CD4-positive, alpha-beta T cell treated with Interleukin-12 subunit alpha and Interleukin-12 subunit beta, for 1 hour (primary cell): ENCODE results near the gene EMX1.
"Not testable (repeated sequence)": the region's sequence is repeated elsewhere in the genome, so short reads cannot be mapped to it uniquely, and the experiment has no call there.

Experiments used
- DNase-seq: peaks from one replicate; pipeline ENCODE4 v3.0.0-alpha.2; 2020

EMX1 gene

DNA sequence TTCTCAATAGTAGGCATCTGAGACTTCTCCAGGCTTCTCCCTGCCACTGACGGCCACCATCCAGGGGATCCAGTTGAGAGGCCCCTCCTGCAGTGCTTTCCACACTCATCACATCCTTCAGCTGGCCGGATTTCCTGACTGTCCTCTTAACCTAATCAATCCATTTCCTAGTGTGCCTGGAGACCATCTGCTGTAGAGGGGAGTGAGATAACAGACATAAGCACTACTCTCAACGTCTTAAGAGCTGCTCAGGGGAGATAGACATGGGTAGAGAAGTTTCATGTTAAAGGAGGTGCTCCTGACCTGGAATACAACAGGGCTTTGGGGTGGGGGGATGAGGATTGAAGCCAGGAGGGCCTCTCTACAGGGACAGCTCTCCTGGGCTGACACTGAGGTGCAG lies 15.9 kb upstream of the EMX1 start:
- DNase-seq, result no peak

DNA sequence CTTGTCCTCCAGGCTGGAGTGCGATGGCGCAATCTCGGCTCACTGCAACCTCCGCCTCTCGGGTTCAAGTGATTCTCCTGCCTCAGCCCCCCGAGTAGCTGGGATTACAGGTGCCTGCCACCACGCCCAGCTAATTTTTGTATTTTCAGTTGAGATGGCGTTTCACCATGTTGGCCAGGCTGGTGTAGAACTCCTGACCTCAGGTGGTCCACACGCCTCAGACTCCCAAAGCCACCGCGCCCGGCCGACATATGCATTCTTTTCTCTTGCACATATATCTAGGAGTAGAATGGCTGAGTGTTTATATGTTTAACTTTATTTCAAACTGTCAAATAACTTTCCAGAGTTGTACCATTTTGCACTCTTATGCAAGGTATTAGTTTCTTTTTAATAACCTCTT lies 9.9 kb upstream of the EMX1 start:
- DNase-seq, result not testable (repeated sequence)

DNA sequence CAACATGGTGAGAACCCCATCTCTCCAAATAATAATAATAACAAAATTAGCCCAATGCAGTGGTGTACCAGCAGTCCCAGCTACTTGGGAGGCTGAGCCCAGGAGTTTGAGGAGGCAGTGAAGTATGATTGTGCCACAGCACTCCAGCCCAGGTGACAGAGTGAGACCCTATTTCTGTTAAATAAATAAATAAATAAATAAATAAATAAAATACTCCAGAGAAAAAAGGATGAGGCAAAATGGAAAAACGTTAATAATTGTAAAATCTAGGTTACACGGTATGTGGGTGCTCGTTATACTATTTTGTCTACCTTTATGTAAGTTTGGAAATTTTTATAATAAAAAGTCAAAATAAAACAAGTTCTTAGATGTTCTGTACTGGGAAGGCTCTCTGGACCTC lies 8.6 kb upstream of the EMX1 start:
- no peak for DNase-seq

DNA sequence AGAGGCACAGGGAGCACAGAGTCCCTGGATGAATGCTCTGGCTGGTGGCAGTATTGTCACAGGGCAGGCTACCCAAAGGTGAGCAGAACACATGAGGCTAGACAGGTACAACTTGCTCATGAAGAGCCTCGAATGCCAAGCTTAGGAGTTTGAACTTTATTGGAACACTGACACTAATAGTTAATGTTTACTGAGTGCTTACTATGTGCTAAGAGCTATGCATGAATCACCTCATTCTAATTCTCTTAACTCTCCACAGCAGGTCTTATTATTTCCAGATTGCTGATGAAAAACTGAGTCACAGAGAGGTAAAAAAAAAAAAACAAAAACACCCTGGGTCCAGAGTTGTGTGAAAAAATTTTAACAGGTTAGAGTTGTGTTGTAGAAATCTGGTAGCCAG lies 6.1 kb upstream of the EMX1 start:
- DNase-seq, result no peak

DNA sequence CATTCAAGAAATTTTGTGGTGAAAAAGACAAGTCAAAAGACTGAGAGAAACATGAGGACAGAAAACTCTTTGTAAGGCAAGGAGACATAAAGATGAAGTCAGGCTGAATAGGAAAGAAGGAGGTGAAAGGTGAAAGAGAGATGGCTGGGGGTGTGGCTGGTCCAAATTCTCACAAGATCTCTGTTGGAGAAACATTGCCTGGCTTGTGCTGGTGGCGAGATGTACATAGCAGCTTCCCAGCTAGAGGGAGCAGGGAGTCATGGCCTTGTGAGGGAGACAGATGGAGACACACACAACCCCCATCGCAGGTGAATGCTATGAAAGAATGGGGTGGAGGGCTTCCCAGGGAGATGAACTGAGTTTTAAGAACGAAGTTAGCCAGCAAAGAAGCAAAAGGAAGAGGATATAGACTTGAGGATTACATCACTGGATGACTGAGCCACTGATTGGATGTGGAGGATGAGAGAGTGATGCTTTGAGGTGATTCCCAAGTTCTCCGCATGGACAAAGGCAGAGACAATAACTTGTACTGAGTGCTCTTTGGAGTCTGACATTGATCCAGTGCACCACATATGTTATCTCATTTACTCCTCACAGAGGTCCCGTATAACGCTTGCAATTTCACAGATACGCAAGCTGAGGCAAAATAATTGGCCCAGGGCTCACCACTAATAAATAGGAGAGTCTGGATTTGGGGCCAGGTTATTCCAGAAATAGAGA lies 3.7 kb upstream of the EMX1 start:
- DNase-seq, result no peak

DNA sequence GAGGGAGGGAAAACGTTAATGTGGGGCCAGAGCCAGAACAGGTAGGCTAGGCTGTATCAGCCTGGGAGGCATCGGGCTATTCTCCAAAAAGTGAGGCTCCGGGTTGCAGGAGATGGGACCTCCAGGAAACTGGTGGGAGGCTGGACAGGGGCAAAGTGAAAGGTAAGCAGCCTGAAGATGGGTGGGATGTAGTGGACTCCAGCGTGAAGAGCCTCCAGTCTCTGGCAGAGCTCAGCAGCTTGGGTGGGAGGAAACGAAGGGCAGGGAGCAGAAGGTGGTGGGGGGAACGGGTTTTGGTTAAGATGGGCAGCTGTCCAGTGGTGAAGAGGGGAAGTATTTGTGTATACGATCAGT lies 3.1 kb upstream of the EMX1 start:
- DNase-seq, result no peak

DNA sequence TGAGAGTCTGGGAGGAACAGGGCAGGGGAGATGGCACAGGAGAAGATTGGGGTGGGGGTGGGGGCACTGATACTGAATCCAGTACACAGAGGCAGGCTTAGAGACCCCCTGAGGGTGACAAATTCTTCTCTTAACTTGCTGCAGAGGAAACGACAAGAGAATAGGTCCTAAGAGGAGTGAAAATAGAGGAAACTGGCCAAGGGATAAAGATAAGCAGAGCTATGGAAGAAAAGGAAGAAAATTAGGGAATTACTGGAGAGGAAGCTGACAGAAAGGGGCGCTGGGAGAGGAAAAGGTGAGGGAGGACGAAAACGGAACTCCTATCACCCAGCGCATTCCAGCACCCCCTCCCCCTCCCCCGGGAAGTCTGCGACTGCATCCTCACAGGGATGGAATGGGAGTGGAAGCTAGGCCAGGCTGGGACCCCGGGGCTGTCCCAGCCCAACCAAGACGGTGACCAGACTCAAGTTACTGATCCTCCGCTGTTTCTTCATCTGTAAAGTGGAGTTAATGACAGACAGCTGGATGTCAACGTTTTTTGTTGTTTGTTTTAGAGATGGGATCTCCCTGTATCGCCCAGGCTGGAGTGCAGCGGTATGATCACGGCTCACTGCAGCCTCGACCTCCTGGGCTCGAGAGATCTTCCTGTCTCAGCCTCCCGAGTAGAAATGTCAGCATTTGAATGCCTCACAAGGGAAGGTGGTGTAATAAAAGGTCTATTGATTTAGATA lies 2.6 kb upstream of the EMX1 start:
- DNase-seq, result no peak

DNA sequence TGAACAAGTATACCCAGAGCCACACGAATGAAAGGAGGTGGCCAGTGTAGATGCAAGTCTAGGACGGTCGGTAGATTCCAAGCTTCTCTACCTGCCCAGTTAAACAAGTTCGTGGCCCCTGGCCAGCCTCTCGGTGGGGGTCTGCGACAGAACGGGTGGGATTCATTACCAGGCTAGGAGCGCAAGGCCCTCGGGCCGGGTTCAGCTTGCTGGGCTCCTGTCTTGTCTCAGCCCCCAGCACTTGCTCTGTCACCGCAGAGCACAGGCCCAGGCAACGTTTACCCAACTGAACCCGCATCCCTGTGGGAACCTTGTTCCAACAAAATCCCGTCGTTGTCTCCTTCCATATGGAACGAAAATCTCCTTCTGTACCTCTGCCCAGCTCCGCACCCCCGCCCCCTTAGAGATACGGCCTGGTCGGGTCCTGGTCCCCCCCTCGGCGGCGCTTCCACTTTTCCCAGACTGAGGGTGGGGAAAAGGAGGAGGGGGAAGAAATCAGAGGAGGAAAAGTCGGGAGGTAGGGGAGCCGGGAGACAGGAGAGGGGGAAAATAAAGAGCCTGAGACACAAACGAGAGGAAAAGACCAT lies 1.9 kb upstream of the EMX1 start:
- no peak for DNase-seq

DNA sequence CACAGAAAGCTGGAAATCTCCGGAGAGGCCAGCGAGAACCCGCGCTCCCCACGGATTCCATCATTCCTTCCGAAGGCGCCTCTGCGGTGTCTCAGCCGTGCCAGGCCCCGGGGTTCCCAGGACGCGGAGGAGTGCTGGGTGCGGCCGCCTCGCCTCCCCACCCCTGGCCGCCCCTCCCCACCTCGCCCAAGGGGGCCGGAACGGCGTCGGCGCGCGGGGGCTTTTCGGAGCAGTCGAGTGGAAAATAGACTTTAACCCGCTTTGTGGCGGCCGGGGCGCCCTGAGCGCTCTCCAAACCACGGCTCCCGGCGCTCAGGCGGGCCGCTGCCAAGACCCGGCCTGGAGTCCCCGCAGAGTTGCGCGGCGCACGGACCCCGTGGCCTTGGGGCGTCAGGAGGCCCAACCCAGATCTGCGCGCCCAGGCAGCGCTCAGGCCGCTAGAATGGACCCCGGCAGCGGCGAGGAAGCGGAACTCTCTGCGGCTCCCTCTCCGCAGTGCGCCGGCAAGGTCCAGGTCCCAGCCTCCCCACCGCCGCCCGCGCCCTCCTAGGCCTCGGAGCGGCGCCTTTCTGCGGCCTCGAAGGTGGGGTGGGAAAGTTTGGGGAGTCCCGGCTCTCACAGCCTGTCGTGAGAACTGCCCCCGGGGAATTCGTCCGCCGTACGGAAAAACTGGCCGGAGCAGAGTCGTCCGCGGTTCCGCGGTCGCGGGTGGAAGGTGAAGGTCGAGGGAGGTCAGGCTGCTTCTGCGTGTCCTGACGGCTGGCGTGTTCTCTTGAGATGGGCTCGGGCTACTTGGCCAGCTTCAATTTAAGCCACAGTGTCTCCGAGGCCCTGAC lies 1.2 kb upstream of the EMX1 start:
- DNase-seq, result peak; percentile 37

DNA sequence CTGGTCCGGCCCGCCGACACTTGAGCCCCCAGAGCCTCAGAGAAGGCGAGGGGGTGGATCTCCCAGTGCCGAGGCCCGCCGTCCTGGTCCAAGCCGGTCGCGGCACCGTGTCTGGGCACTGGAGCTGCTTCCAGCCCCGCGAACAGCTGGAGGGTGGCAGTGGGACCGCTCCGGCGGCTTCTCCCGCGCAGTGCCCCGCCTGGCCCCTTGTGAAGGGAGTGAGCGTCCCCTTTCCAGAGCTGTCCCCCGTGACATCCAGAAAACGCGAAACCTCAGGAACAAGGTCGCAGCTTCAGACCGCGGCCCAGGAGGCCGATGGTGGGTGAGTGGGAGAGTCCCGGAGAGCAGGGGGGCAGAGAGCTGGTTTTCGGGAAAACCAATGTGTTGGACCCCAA lies 579 bp upstream of the EMX1 start:
- DNase-seq, result no peak

DNA sequence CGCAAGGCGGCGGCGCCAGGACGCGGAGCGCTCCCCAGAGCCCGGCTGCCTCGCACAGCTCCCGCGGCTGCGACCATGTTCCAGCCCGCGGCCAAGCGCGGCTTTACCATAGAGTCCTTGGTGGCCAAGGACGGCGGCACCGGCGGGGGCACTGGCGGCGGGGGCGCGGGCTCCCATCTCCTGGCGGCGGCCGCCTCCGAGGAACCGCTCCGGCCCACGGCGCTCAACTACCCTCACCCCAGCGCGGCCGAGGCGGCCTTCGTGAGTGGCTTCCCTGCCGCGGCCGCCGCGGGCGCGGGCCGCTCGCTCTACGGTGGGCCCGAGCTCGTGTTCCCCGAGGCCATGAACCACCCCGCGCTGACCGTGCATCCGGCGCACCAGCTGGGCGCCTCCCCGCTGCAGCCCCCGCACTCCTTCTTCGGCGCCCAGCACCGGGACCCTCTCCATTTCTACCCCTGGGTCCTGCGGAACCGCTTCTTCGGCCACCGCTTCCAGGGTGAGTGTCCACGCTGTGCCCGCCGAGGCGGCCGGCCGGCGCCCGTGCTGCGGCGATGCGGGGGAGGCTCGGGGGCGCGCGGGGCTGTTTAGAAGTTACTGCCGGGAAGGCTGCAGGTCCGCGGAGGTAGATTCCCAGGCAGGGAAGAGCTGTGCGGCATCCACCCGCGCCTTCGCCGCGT lies 696 bp downstream of the EMX1 start:
- DNase-seq, result no peak

DNA sequence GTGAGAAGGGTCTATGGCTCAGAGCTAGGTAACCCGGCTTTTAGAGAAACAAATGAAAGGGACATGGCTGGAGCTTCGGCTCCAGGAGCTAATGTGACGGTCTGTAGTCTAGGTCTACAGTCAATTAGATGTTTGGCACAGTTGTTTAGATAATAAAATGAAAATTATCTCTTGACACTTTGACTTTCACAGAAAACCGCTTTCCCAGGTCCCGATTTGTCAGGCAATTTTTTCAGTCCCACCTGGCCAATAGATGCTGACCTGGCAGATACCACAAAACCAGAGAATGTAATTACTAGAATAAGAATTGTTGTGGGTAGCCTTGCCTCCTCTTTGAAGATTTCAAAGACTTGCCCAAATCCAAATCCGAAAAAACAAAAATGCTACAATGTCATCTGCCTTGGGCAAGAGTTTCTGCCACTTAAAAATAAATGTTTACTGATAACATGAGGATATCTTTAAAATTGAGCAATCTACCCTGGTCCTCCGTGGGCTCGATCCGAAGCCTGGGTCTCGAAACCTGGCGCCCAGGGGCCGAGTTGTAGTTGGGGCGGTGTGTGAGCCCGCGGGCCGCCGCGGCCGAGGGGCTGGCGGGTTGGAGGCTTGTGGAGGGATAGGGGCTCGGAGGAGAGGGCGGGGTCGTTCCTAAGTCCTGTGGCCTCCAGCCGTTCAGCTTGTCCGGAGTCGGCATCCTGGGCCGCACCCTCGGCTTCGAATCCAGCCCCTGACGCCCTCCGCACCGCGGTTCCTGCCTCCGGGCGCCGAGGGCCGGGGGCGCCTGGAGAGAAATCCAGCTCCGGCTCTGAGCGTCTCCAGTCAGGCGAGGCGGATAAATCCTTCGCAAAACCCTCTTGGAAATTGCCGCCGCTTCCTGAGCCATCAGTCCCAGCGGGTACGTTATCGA lies 2.3 kb downstream of the EMX1 start:
- no peak for DNase-seq

DNA sequence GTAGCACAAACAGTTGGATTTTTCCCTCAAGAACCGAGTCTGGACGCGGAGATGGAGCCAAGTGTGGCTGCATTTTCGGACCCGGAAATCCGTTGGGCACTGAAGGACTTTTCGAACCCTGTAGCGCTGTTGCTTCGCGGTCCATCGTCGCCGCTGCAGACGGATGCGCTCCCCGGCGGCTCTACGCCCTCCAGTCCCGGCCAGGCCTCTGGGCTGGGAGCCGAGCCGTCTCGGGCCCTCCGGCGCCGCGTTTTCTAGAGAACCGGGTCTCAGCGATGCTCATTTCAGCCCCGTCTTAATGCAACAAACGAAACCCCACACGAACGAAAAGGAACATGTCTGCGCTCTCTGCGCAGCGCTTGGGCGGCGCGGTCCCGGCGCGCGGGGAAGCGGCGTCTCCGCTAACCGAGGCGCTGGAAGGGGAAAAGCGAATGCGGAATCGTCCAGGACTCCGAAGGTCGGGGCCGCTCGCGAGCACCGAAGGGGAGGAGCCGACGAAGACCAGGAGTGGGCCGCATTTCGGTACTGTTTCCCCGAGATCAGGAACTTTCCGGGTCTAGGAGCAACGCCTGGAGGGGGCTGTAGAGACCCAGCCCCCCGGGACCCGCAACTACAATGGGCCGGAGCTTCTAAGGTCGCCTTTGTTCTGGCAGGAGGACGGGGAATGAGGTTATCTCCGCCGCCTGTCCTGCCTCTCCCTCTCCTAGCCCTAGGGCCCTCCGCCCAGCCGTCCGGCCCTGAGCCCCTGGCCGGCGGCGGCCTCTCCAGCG lies 3.2 kb downstream of the EMX1 start:
- no peak for DNase-seq

DNA sequence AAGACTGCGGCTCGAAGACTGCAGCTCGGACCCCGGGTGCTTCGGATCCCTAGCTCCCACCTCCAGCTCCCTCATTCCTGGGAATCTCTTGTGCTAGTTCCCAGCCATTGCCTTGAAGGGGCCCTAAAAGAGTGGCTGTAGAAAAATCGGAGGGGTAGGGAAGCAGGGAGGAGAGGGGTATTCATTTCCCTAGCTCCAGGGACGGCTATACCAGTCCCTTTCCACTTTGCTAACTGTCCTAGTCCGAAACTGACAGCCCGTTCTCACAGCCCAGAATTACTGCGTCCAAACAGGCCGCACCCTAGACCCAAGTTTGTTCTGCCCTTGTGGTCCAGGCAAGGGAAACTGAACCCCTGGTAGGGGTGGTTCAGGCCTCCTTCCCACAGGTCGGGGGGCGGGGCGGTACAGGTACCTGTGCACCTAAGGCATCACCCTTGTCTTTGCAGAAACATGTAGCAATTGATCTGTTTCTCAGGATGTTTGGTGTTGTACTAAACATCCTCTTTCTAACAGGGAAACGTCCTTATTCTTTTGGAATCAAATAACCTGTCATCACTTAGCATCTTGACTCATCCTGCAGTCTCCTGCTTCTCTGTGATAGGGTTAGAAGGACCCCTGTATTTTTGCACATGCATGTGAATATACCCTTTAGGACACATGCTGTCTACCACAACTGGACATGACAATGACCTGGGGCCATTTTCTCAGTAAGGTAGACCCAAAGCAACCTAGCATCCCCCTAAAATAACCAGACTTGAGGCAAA lies 4.0 kb downstream of the EMX1 start:
- DNase-seq, result no peak

DNA sequence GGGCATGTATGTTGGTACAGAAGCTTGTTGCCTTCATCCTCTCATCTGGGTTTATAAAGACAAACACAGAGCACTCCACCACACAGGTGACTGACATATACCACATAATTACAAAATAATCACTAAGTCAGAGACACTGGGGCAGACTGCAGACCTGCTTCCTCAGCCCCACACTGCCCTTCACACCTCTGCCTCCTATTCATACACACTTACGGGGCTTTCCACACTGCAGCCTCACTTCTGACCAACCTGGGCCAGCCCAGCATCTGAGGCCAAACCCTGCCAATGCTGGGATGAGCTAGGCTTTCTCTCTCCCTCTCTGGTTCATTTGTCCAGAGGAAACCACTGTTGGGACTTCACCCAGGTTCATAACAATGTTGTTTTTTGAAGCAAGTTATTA lies 4.5 kb downstream of the EMX1 start:
- DNase-seq, result no peak

DNA sequence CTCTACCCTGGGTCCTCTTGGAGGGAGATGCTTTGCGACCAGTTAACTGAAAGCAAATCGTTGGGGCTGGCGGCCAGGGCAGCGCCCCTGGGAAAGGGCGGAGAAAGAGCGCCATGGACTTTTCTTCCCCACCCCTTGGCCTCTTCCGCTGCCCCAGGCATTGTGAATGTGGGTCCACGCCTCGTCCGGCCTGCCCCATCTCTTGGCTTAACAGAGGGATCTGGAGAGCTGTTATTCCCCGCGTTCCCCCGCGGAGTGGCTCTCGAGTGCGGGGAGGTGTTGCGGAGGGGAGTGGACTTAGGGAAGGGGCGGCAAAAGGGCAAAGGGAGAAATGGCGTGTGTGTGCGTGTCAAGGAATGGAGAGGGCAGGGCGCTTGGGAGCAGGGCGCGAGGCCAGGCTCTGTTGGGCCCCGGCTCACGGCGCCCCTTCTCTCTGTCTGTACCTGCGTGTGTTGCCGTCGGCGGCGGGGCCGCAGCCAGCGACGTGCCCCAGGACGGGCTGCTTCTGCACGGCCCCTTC lies 6.6 kb downstream of the EMX1 start:
- DNase-seq, result no peak

DNA sequence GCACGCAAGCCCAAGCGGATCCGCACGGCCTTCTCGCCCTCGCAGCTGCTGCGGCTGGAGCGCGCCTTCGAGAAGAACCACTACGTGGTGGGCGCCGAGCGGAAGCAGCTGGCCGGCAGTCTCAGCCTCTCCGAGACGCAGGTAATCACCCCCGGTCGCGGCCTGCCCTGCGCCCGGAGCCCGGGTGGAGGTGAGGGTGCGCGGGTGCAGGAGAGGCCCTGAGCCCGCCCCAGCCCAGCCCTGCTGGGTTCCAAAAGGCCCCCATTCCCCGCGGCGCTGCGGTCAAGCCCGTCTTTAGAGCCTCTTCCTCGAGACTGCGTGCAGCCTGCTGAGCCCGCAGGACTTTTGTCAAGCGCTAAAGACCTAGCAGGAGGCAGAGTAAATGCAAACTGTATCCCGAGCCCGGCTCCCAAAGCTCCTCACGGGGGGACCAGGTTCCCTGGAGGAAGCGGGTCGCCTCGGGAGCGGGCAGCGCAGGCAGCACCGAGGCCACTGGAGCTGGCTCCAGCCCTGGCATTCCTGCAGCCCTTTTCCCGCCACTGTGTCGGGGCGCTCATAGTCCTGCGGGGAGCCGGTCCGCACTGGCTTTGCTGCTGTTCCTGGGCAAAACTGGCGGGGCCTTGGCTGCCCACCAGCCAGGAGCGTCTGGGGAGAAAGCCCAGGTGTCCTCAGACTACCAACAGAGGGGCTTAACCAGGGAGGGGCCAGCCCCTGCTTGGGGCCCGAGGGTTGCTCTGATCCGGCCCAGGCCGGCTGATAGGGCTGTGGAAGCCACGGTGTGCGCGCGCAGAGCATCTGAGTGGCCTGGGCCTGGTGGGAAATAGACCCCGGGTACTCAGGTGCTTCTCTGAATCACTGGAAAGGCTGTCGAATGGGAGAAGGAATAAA lies 7.3 kb downstream of the EMX1 start:
- DNase-seq, result no peak

DNA sequence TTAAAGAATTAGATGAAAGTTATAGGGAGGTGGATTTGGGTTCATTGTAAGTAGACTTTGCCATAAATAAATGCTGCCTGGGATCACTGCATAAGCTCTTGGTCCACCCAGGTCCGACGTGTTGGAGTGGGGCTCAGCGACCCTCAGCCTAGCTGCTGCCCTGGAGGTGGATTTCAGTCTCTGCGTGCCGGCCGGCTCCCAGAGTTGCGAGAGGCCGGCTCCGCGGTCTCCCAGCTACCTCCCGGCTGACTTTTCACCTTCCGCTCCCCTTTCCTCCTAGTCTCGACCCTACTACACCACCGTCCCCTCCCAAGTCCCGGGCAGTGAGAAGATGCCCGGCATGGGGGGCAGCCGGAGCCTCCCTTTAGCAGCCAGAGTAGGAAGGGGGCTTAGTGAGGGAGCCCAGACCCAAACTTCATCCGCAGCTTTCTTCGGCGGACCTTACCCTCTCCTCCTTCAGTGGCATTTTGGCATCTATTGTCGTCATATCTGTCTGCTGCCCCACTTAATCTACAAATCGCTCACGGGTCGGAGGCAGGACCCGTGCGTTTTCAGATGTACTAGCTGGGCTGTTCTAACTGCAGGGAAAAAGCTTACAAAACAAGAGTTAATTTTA lies 8.1 kb downstream of the EMX1 start:
- no peak for DNase-seq

DNA sequence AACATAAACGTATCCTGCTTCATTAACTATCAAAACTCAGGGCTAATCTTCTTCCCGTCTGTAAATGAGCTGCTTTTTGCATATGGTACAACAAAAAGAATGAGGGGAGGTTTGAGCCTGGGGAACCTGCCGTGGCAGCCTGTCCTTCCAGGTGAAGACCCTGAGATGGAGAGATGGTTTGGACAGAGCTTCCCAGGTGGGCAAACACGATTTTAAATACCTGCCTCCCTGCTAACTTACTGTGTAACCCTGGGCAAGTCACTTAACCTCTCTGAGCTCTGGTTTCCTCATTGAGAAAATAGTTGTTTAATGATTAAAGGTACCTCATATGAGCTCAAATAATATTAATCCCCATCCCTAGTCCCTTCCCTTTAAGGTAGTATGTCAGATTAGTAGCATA lies 9.0 kb downstream of the EMX1 start:
- no peak for DNase-seq
